Peyer's patch (tissue), 4 donors: Measurements from ENCODE around the gene LYPD6B.

Experiments
- CTCF ChIP-seq, 6 experiments: fragments of 450-650 bp in 4 of 6; fragments of 200-600 bp in 2 of 6; sonication (generic) in 1 of 6; IDR thresholded peaks; one replicate each; pipeline ENCODE4 v1.5.1; 2017 to 2019; ENCODE audit warnings: antibody characterized with exemption in 6 of 6, mild to moderate bottlenecking in 3 of 6, moderate library complexity in 1 of 6
- POLR2A ChIP-seq, 2 donors: fragments of 450-650 bp; IDR thresholded peaks; one replicate each; pipeline ENCODE4 v1.5.1; 2017; ENCODE audit warnings: antibody characterized with exemption in 2 of 2, mild to moderate bottlenecking in 2 of 2, moderate library complexity in 2 of 2

GRCh38 chr2:149191915-149192314 is 153.4 kb downstream of the LYPD6B start:
- TF ChIP-seq CTCF (IDR thresholded peaks at IDR 0.05) (no peak), POLR2A (IDR thresholded peaks at IDR 0.05) (no peak)
